Esophagus muscularis mucosa (tissue), 4 donors: ENCODE measurements around the gene NSL1.

Source experiments
- EP300 ChIP-seq: sonication (generic); formaldehyde crosslinking; IDR thresholded peaks from one replicate; pipeline ENCODE4 v1.6.1; 2017; ENCODE audit warnings: antibody characterized with exemption
- POLR2A ChIP-seq: fragments of 450-650 bp; IDR thresholded peaks from one replicate; pipeline ENCODE4 v1.6.1; 2017; ENCODE audit warnings: antibody characterized with exemption, moderate library complexity, mild to moderate bottlenecking, low read depth
- POLR2AphosphoS5 ChIP-seq, 2 donors: sonication (generic); formaldehyde crosslinking; IDR thresholded peaks; one replicate each; pipeline ENCODE4 v1.6.1; 2017; ENCODE audit warnings: antibody characterized with exemption in 2 of 2
- TF ChIP-seq, protein P1 (sequence below), 3 experiments: fragments of 200-600 bp in 2 of 3; fragments of 450-650 bp in 1 of 3; sonication (generic) in 2 of 3; IDR thresholded peaks; one replicate each; pipeline ENCODE4 v1.5.1; 2017 to 2019; ENCODE audit warnings: antibody characterized with exemption in 3 of 3, mild to moderate bottlenecking in 2 of 3, moderate library complexity in 1 of 3

DNA sequence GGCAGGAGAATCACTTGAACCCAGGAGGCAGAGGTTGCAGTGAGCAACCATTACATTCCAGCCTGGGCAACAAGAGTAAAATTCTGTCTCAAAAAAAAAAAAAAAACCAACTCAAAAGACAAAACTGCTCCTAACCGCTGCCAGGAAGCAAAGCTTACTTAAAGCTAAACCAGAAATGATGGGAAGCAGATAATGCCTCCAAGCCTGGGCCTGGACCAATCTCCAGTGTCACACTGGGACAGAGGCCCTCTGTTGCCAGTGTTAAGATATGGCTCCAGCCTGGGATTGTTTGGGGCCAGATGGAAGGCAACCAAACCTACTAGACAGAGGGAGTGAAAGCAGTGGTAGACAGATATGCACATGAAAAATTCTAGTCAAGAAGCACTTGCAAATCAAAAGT, 36.9 kb downstream of the NSL1 start:
- TF ChIP-seq, protein P1, sequence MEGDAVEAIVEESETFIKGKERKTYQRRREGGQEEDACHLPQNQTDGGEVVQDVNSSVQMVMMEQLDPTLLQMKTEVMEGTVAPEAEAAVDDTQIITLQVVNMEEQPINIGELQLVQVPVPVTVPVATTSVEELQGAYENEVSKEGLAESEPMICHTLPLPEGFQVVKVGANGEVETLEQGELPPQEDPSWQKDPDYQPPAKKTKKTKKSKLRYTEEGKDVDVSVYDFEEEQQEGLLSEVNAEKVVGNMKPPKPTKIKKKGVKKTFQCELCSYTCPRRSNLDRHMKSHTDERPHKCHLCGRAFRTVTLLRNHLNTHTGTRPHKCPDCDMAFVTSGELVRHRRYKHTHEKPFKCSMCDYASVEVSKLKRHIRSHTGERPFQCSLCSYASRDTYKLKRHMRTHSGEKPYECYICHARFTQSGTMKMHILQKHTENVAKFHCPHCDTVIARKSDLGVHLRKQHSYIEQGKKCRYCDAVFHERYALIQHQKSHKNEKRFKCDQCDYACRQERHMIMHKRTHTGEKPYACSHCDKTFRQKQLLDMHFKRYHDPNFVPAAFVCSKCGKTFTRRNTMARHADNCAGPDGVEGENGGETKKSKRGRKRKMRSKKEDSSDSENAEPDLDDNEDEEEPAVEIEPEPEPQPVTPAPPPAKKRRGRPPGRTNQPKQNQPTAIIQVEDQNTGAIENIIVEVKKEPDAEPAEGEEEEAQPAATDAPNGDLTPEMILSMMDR (IDR thresholded peaks at IDR 0.05): no peak
- TF ChIP-seq POLR2A: no peak
- no peak for TF ChIP-seq EP300
- no peak for TF ChIP-seq POLR2AphosphoS5 (IDR thresholded peaks at IDR 0.05)
